ENCODE measurements around the gene TRIM41.

GRCh38 chr5:181258576-181258975 is 35.5 kb downstream of the TRIM41 start:
- TF ChIP-seq CTCF (IDR thresholded peaks at IDR 0.05; ENCODE audit: insufficient read depth, low read length) (no peak), GABPA (IDR thresholded peaks at IDR 0.05; ENCODE audit: low read depth) (no peak)
